HEK293 (cell line): ENCODE results near the gene CD300LB.

Source experiments
- AEBP2 ChIP-seq: fragments of 450-650 bp; formaldehyde crosslinking; IDR thresholded peaks from 2 replicates; pipeline ENCODE4 v1.5.1; 2016; ENCODE audit warnings: missing biosample characterization, missing genetic modification characterization, borderline replicate concordance
- CTCF ChIP-seq: fragments of 450-650 bp; formaldehyde crosslinking; IDR thresholded peaks from 2 replicates; pipeline ENCODE4 v1.5.1; 2016; ENCODE audit warnings: missing biosample characterization, missing genetic modification characterization
- KLF1 ChIP-seq: fragments of 450-650 bp; formaldehyde crosslinking; IDR thresholded peaks from 2 replicates; pipeline ENCODE4 v1.5.1; 2016; ENCODE audit warnings: missing biosample characterization, missing genetic modification characterization
- KLF10 ChIP-seq: fragments of 450-650 bp; IDR thresholded peaks from 2 replicates; pipeline ENCODE4 v1.5.1; 2018; ENCODE audit warnings: missing biosample characterization, mild to moderate bottlenecking, missing genetic modification characterization
- ZNF707 ChIP-seq: fragments of 450-650 bp; formaldehyde crosslinking; IDR thresholded peaks from 2 replicates; pipeline ENCODE4 v1.5.1; 2016; ENCODE audit warnings: missing biosample characterization, missing genetic modification characterization
- ZSCAN18 ChIP-seq: fragments of 450-650 bp; formaldehyde crosslinking; IDR thresholded peaks from 2 replicates; pipeline ENCODE4 v1.5.1; 2016; ENCODE audit warnings: missing biosample characterization, missing genetic modification characterization
- ZSCAN5A ChIP-seq: fragments of 450-650 bp; formaldehyde crosslinking; IDR thresholded peaks from 2 replicates; pipeline ENCODE4 v1.5.1; 2016; ENCODE audit warnings: missing biosample characterization, missing genetic modification characterization

- TF ChIP-seq CTCF (tag by site-specific recombination) (no peak), KLF10 (tag by site-specific recombination) (no peak), ZNF707 (tag by site-specific recombination) (no peak), ZSCAN5A (tag by site-specific recombination) (no peak), AEBP2 (tag by site-specific recombination) (no peak), KLF1 (tag by site-specific recombination) (no peak), ZSCAN18 (tag by site-specific recombination) (no peak)
Measured at GRCh38 chr17:74565126-74565525, 33.9 kb upstream of the CD300LB start.
